ENCODE results near the gene NISCH.

Gene NISCH

GRCh38 chr3:52435246-52436101, 19.9 kb upstream of the NISCH start:
- no peak for DNase-seq

DNA sequence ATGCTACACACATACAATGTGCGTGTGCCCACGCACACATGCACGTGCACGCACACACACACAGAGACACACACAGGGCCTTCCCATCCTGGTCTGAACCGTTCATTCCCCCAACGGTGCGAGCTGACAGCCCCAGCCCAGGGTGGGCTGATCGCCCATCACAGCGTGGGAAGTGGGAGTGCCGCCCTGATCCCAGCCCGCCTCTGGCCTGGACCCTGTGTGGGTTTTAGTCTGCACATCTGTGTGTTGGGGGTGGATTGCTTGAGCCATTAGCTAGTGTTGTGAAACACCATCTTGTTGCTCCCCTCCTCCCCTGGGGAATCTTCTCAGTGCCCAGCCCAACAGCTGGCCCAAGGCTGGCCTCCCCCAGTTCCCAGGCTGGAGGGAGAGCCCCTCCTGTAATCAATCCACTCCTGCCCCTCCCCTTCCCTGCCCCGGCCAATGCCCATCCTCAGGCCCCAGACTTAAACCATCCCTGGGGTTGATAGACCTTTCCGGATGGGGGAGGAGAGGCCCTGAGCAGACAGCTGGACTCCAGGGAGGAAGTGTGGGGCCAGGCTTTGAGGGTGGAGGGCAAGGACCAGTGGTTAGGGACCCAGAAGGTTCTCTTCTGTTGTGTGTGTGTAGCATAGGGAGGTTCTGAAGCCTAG, 18.8 kb upstream of the NISCH start:
- DNase-seq, result no peak

GRCh38 chr3:52437326-52438103, 17.9 kb upstream of the NISCH start:
- no peak for DNase-seq

GRCh38 chr3:52438104-52438376, 17.4 kb upstream of the NISCH start:
- DNase-seq, result no peak

GRCh38 chr3:52438579-52439425, 16.6 kb upstream of the NISCH start:
- DNase-seq, result no peak

DNA sequence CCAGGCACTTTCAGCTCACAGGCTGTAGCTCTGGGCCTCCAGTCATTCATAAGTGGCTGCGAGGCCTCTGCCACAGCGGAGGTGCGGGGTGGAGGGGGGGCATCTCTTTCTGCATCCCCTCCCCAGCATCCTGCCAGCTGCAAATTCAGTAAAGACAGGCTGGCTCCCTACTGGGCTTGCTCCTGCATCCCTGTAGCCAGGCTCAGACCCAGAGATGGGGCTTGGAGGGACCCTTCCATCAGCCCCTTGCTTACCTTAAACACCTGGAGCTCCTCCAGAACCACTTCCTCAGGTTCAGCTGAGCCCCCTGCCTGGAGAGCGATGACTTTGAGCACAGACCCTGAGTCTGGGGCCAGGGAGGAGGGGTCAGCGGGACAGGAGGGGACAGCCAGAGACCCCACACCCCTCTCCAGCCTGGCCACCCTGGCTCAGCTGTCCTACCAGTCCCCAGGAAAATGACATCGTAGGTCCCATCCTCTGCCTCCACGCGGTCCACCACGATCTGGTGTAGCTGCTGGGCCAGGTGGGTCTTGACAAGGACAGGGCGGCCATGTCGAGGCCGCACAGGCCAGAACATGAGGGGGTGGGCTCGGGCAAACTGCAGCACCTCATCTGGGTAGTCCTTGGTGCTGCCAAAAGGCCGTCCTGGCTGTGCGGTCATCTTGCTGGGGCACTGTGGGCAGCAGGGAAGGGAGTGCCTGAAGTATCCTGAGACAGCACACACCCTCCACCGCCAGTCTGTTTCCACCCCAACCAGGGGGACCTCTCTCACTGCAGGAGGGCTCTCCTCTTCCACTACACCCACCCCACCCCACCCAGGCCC, 15.8 kb upstream of the NISCH start:
- DNase-seq, result no peak

DNA sequence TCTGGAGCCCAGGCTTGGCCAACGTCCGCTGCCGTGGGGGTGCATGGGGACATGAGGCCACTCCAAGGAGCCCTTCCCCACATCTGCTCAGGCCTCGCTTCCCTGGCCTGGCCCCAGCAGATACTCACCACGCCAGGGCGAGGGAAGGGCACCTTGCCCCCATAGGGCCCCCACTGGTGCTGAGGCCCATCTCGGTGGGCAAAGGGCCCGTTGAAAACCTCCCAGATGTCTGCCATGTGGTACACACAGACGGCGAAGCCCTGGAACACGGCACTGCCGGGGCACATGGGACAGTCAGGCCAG, 15.2 kb upstream of the NISCH start:
- no peak for DNase-seq

GRCh38 chr3:52440671-52441070, 14.7 kb upstream of the NISCH start:
- DNase-seq, result no peak

DNA sequence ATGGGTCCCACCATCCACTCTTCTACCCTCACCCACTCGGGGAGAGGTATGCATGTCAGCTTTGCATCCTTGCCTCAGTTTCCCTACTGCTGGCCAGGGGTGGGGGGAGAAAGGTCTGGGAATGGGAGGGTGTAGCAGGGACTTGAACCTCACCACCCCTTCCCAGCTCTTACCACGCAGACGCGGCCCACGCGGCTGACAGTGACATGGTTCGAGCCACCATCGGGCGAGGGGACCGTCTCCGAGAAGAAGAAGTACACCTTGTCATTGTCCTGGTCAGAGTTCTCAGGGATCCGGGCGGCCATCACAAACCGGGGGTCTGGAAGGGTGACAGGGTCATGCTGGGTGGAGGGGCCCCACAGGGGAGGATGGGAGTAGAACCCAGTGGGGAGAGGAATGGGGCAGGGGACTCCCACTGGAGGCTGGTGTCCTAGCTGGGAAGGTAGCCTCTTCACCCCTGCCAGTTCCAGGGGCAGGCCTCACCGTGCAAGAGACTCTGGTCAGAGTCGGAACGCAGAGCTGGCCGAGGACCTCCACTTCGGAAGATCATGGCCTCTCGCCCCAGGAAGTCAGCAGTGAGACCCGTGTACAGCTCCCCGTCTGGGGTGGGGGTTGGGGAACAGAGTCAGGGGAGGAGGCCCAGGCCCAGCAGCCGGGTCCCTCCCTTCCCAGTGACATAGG, 14.2 kb upstream of the NISCH start:
- no peak for DNase-seq

GRCh38 chr3:52441772-52442332, 13.6 kb upstream of the NISCH start:
- DNase-seq, result no peak

DNA sequence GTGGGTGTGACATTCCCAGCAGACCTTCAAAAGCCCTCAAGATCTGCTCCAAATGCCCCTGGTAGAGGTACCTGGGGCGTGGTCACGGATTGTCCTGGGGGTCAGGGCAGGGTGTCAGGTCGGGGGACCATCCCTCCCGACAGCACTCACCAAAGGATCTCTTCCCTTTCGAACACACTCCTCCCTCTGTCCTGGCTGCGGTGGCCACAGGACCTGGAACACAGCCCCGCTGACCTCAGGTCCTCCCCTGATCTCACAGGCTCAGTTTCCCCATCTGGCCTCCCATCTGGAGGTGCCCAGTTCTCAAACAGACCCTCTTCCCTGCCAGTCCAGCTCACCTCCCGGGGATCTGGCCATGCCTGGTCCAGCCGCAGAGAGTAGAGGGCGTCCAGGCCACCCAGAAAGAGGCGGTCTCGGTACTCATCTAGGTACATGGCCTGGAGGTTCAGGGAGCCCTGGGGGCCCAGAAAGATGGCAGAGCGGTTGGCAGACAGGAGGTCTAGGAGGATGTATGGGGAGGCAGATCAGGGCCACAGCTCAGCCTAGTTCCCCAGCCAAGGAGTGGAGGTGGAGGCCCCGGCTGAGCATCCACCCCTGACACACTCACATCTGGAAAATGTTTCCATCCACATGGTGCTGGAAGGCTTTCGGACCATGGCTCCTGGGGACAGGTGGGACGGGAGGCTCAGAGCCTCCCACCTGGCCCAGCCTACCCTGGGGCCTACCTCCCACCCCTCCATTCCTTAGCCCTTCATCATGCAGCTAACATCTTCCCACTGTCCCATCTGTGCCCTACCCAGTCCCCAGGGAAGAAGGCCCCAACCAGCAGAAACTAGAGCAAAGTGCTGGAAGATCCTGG, 12.8 kb upstream of the NISCH start:
- no peak for DNase-seq

- no peak for DNase-seq
Observed at GRCh38 chr3:52443268-52443610, 12.2 kb upstream of the NISCH start.

DNA sequence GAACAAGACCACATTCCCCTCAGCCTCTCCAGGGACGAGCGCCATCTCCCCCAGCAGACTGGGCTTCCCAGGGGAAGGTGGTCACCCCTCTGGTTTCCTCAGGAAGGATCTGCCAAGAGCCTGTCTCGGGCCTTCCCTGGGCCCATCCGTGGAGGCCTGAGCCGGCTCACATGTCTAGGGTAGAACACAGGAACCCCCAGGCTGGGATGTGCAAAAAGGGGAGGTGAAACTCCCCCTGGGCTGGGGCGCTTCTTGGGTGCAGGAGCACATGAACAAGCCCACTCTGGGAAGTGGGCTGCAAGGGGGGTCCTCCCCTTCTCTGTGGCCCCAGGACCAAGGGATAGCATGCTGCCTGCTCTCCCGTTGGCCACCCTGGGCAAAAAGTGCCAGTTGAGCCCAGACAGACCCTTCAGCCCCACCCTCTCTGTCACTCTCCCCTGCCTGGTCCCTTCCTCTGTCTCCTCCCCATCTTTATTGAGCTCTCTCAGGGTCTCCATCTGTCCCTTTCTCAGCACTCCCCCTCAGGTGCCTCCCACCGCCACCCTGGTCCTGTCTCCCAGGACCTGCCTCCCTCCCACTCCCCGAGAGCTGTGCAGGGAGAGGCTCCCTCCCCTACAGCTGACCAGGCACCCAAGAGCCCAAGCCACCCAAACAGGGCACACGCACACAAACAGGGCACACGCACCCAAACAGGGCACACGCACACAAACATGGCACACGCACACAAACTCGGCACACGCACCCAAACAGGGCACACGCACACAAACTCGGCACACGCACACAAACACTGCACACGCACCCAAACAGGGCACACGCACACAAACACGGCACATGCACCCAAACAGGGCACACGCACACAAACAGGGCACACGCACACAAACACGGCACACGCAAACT, 11.4 kb upstream of the NISCH start:
- no peak for DNase-seq

DNA sequence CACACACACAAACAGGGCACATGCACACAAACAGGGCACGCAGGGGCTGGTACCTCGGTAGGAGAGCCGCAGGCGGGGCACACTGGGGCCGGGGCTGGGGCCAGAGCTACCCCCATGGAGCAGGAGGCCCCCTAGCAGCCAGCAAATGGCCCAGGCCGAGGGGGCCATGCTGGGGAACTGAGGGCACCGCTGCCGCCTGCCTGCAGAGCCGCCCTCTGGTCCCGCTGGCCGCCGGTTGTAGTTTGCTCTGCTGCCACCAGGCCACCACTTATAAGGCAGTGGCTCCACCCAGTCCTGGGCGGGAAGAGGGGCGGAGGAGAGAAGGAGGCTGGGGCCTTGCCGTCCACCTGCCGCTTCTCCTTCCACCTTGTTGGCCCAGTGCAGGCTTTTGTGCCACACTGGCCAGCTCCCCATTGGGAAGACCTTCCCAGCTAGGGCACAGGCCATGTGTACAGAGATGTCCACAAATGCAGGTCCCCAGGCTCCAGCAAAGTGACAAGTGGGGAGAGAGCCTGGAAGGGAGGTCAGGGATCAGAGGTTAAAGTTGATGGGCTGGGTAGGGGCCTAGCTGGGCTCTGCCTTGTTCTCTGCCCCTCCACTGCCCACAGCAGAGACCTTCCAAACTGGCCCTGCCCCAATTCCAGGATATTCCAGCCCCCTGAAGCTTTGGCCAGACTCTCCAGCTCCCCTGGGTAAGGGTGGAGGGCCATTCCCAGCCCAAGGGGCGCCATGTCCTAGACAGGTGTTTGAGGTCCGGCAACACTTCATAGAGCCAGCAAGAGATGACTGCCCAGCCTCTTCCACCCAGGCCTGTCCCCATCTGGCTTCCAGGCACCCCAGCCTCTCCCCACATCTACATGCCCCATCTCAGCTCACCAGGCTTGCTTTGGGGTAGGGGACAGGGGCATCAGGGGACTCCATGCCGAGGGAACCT, 10.3 kb upstream of the NISCH start, which contains the start of gene SEMA3G:
Gene SEMA3G, minus strand, starts transcription at position 244 of the 934 bp plus-strand sequence. Its CDS starts 76 bp downstream, at position 168.
- peak; percentile 39 for DNase-seq

DNA sequence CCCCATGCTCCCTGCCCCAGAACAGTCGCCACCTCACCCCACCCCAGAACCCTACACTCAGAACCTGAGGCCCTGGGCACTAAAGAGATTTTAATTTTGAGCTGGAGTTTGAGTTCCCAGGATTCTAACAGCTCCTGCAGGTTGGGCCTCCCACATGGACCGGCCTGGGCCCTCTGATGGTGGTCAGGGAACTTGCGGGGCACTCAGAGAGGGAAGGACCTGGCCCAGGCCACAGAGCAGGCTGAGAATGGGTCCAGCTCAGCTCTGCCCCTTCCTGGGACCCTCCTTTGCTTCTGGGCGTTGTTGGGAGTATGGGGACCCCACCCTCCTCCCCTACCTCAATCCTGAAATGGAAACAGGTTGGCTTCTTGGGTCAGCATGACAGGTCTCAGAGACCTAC, 9.4 kb upstream of the NISCH start:
- DNase-seq, result no peak

- DNase-seq, result peak; percentile 45
Observed at GRCh38 chr3:52446631-52447511, 8.5 kb upstream of the NISCH start.
